H9 (cell line): Measurements from ENCODE around the gene TCEAL8. TPM values are rescaled to one million over a fixed set of nuclear protein-coding genes. Genes with fewer than 3 reads are reported as not detected.

Experiments
- DNase-seq: peaks from one replicate; pipeline ENCODE4 v3.0.0-alpha.2; 2017
- H2AFZ ChIP-seq: one replicate; pipeline ENCODE4 v1.6.1; 2013; ENCODE audit warnings: mild to moderate bottlenecking, low read length, control low read depth, moderate library complexity
- H2AK5ac ChIP-seq: 2 replicates; pipeline ENCODE4 v1.6.1; 2013; ENCODE audit warnings: low read length, control low read depth, mixed read lengths; ENCODE audit not compliant: insufficient read length
- H2BK120ac ChIP-seq: one replicate; pipeline ENCODE4 v1.6.1; 2013; ENCODE audit warnings: low read depth, mild to moderate bottlenecking, low read length, control low read depth, inconsistent platforms; ENCODE audit not compliant: poor library complexity, severe bottlenecking
- H2BK12ac ChIP-seq: 2 replicates; pipeline ENCODE4 v1.6.1; 2013; ENCODE audit warnings: low read length, control low read depth, mixed read lengths, low read depth; ENCODE audit not compliant: insufficient read length
- H2BK15ac ChIP-seq: 2 replicates; pipeline ENCODE4 v1.6.1; 2013; ENCODE audit warnings: low read depth, low read length, control low read depth
- H2BK20ac ChIP-seq: one replicate; pipeline ENCODE4 v1.6.1; 2013; ENCODE audit warnings: low read depth, mild to moderate bottlenecking, low read length, control low read depth, inconsistent platforms; ENCODE audit not compliant: poor library complexity, severe bottlenecking
- H2BK5ac ChIP-seq: 2 replicates; pipeline ENCODE4 v1.6.1; 2013; ENCODE audit warnings: low read length, control low read depth, mixed read lengths; ENCODE audit not compliant: insufficient read length
- H3K14ac ChIP-seq: 2 replicates; pipeline ENCODE4 v1.6.1; 2013; ENCODE audit warnings: low read length, control low read depth; ENCODE audit not compliant: insufficient read depth
- H3K18ac ChIP-seq: 2 replicates; pipeline ENCODE4 v1.6.1; 2013; ENCODE audit warnings: low read depth, mild to moderate bottlenecking, mixed read lengths, low read length, control low read depth; ENCODE audit not compliant: insufficient read length
- H3K23ac ChIP-seq: 2 replicates; pipeline ENCODE4 v1.6.1; 2013; ENCODE audit warnings: low read length, control low read depth, mixed read lengths, low read depth; ENCODE audit not compliant: insufficient read length
- H3K23me2 ChIP-seq: 2 replicates; pipeline ENCODE4 v1.6.1; 2013; ENCODE audit warnings: low read depth, mild to moderate bottlenecking, mixed read lengths, low read length, control low read depth; ENCODE audit not compliant: insufficient read length, poor library complexity, severe bottlenecking
- H3K27ac ChIP-seq: 2 replicates; pipeline ENCODE4 v1.5.1; 2013; ENCODE audit warnings: low read length, control low read depth, mixed read lengths, low read depth; ENCODE audit not compliant: insufficient read length
- H3K27me3 ChIP-seq: 2 replicates; pipeline ENCODE4 v1.6.1; 2013; ENCODE audit warnings: low read length, control low read depth, inconsistent platforms; ENCODE audit not compliant: insufficient read depth
- H3K4ac ChIP-seq: 2 replicates; pipeline ENCODE4 v1.6.1; 2013; ENCODE audit warnings: low read depth, mild to moderate bottlenecking, control low read depth, inconsistent platforms, low read length, moderate library complexity
- H3K4me1 ChIP-seq: 2 replicates; pipeline ENCODE4 v1.6.1; 2013; ENCODE audit warnings: low read length, control low read depth, inconsistent platforms; ENCODE audit not compliant: insufficient read depth
- H3K4me2 ChIP-seq: 2 replicates; pipeline ENCODE4 v1.6.1; 2013; ENCODE audit warnings: low read length, control low read depth, mixed read lengths; ENCODE audit not compliant: insufficient read length, insufficient read depth
- H3K56ac ChIP-seq: 2 replicates; pipeline ENCODE4 v1.6.1; 2013; ENCODE audit warnings: low read depth, mild to moderate bottlenecking, mixed read lengths, low read length, control low read depth; ENCODE audit not compliant: insufficient read length
- H3K79me1 ChIP-seq: 2 replicates; pipeline ENCODE4 v1.6.1; 2013; ENCODE audit warnings: low read depth, mild to moderate bottlenecking, moderate library complexity, low read length, control low read depth, inconsistent platforms; ENCODE audit not compliant: insufficient read depth, poor library complexity, severe bottlenecking
- H3K79me2 ChIP-seq: 2 replicates; pipeline ENCODE4 v1.6.1; 2013; ENCODE audit warnings: low read length, control low read depth, inconsistent platforms; ENCODE audit not compliant: insufficient read depth
- H3K9ac ChIP-seq: 2 replicates; pipeline ENCODE4 v1.6.1; 2013; ENCODE audit warnings: low read length, control low read depth, mixed read lengths; ENCODE audit not compliant: insufficient read length; ENCODE audit errors: extremely low read depth
- H3K9me3 ChIP-seq: one replicate; pipeline ENCODE4 v1.6.1; 2013; ENCODE audit warnings: low read depth, low read length, inconsistent platforms; ENCODE audit not compliant: control insufficient read depth
- H3T11ph ChIP-seq: one replicate; pipeline ENCODE4 v1.6.1; 2013; ENCODE audit warnings: mild to moderate bottlenecking, low read length, control low read depth, inconsistent platforms
- H4K20me1 ChIP-seq: one replicate; pipeline ENCODE4 v1.6.1; 2013; ENCODE audit not compliant: control insufficient read depth, insufficient read length, insufficient read depth
- H4K5ac ChIP-seq: 2 replicates; pipeline ENCODE4 v1.6.1; 2013; ENCODE audit warnings: low read depth, mild to moderate bottlenecking, mixed read lengths, low read length, control low read depth; ENCODE audit not compliant: insufficient read length
- H4K8ac ChIP-seq: replicated peaks from 2 replicates; pipeline ENCODE4 v1.6.1; 2013; ENCODE audit warnings: low read length, control low read depth, mixed read lengths, low read depth; ENCODE audit not compliant: insufficient read length
- H4K91ac ChIP-seq: 2 replicates; pipeline ENCODE4 v1.6.1; 2013; ENCODE audit warnings: low read depth, mild to moderate bottlenecking, moderate library complexity, mixed read lengths, low read length, control low read depth; ENCODE audit not compliant: insufficient read length
- H3K27ac Mint-ChIP-seq, 3 experiments: 2 replicates in 2 of 3; 3 replicates in 1 of 3; pipeline ENCODE4 v1.8.0; 2020 to 2021; ENCODE audit warnings: mixed read lengths in 3 of 3, mild to moderate bottlenecking in 1 of 3, moderate library complexity in 1 of 3
- H3K27me3 Mint-ChIP-seq: 2 replicates; pipeline ENCODE4 v1.8.0; 2021; ENCODE audit warnings: low read depth, mild to moderate bottlenecking, moderate library complexity, mixed read lengths
- H3K36me3 Mint-ChIP-seq, 3 experiments: 2 replicates in 2 of 3; 3 replicates in 1 of 3; pipeline ENCODE4 v1.8.0; 2020 to 2021; ENCODE audit warnings: low read depth in 3 of 3, mixed read lengths in 3 of 3; ENCODE audit not compliant: insufficient read depth in 1 of 3
- H3K4me1 Mint-ChIP-seq, 2 experiments: 2 replicates each; pipeline ENCODE4 v1.8.0; 2020; ENCODE audit warnings: mixed read lengths in 2 of 2
- H3K4me3 Mint-ChIP-seq, 2 experiments: 2 replicates in 1 of 2; 3 replicates in 1 of 2; pipeline ENCODE4 v1.8.0; 2020 to 2021; ENCODE audit warnings: mild to moderate bottlenecking in 2 of 2, mixed read lengths in 2 of 2, moderate library complexity in 1 of 2
- H3K9me3 Mint-ChIP-seq, 2 experiments: 2 replicates in 1 of 2; 3 replicates in 1 of 2; pipeline ENCODE4 v1.8.0; 2020; ENCODE audit warnings: mild to moderate bottlenecking in 2 of 2, mixed read lengths in 2 of 2, moderate library complexity in 1 of 2
- CTCF ChIP-seq: fragments of 200-600 bp; sonication (generic); conservative IDR thresholded peaks from 3 replicates; pipeline ENCODE4 v1.8.0; 2021; ENCODE audit warnings: antibody characterized with exemption, mild to moderate bottlenecking
- WGBS: extraction: QIAGEN DNeasy Blood & Tissue Kit; methylation state at CpG from one replicate; pipeline ENCODE4 v1.1.7; 2013; ENCODE audit warnings: missing lambda C conversion rate, low lambda C conversion rate, mixed read lengths; ENCODE audit not compliant: insufficient read length; ENCODE audit errors: extremely low coverage; 5-methylcytosine and 5-hydroxymethylcytosine counted together
- total RNA-seq: library from RNA; stranded (reverse); gene quantifications from 2 replicates; pipeline ENCODE4 v1.2.1, GENCODE V29; 2021

TCEAL8 gene
- total RNA-seq, 1 experiment from 2014 or later: 78.1 TPM

GRCh38 chrX:103276581-103277002, 21.6 kb upstream of the TCEAL8 start, which contains the start of gene TCEAL5:
Gene TCEAL5, minus strand, starts transcription at chrX:103276750. Its CDS starts 2,187 bp downstream, at chrX:103274563.
- no peak for TF ChIP-seq CTCF
- H3K4me1 Mint-ChIP-seq: peaks cover 0 to 4% of the 10 kb centered on the region in 2 experiments; a peak in 1 of 4 replicates
- Histone ChIP-seq H3K23ac (no peak within 1 kb of the TSS), H3K79me2 (no peaks in the 10 kb centered on the region), H3T11ph (no peak within 1 kb of the TSS), H2AK5ac (no peak within 1 kb of the TSS), H3K56ac (no peak within 1 kb of the TSS), H3K9ac (no peak within 1 kb of the TSS), H3K4me2 (peak within 1 kb of the TSS; percentile 27), H3K4ac (no peak within 1 kb of the TSS), H2AFZ (no peak within 1 kb of the TSS), H2BK120ac (no peak within 1 kb of the TSS), H3K27ac (no peak within 1 kb of the TSS), H4K91ac (no peak within 1 kb of the TSS), H4K8ac (no peak within 1 kb of the TSS), H2BK15ac (no peak within 1 kb of the TSS), H2BK12ac (no peak within 1 kb of the TSS), H2BK5ac (no peak within 1 kb of the TSS), H4K20me1 (no peaks in the 10 kb centered on the region), H2BK20ac (no peak within 1 kb of the TSS), H3K14ac (no peak within 1 kb of the TSS), H3K79me1 (no peaks in the 10 kb centered on the region), H3K9me3 (no peaks in the 10 kb centered on the region), H4K5ac (no peak within 1 kb of the TSS), H3K18ac (no peak within 1 kb of the TSS), H3K4me1 (no peaks in the 10 kb centered on the region), H3K27me3 (no peaks in the 10 kb centered on the region), H3K23me2 (no peaks in the 10 kb centered on the region)
- peaks cover 2 to 72% of the 10 kb centered on the region in 2 experiments; a peak in 4 of 5 replicates for H3K9me3 Mint-ChIP-seq
- peak within 1 kb of the TSS in 1 of 2 experiments; percentile 72; a peak in 3 of 5 replicates for H3K4me3 Mint-ChIP-seq
- DNase-seq: no peak
- no CpG with 5 or more reads among the region's 17 CpGs for WGBS
- H3K27me3 Mint-ChIP-seq: peaks cover 18% of the 10 kb centered on the region
- peaks cover 0 to 3% (median 0%) of the 10 kb centered on the region in 3 experiments; a peak in 2 of 7 replicates for H3K36me3 Mint-ChIP-seq
- no peak within 1 kb of the TSS for H3K27ac Mint-ChIP-seq
